ENCODE measurements around the gene ACSBG1. TPM values are rescaled to one million over a fixed set of nuclear protein-coding genes. Genes with fewer than 3 reads are reported as not detected.
"Not testable (repeated sequence)": the region's sequence is repeated elsewhere in the genome, so short reads cannot be mapped to it uniquely, and the experiment has no call there.

Gene ACSBG1
- total RNA-seq, 1 experiment from 2014 or later, result not detected

GRCh38 chr15:78167227-78167888, 67.0 kb downstream of the ACSBG1 start:
- no peak for DNase-seq (ENCODE audit: low spot score)

DNA sequence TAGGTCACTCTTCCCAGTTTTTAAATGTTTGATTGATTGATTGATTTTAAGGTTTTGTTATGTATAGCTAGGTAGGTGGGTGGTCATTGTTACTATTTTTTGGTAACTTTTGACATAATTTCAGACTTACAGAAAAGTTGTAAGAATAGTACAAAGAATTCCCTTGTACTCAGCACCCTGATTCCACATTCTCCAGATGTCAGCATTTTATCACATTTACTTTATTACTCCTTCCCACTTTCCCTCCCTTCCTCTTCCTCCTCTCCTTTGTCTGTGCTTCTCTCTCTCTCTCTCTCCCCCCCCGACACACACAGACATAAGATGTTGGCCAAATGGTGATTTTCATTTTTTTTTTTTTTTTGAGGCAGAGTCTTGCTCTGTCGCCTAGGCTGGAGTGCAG, 70.4 kb downstream of the ACSBG1 start:
- no peak for DNase-seq (ENCODE audit: low spot score)

GRCh38 chr15:78162038-78162437, 72.3 kb downstream of the ACSBG1 start:
- no peak for DNase-seq (ENCODE audit: low spot score)

DNA sequence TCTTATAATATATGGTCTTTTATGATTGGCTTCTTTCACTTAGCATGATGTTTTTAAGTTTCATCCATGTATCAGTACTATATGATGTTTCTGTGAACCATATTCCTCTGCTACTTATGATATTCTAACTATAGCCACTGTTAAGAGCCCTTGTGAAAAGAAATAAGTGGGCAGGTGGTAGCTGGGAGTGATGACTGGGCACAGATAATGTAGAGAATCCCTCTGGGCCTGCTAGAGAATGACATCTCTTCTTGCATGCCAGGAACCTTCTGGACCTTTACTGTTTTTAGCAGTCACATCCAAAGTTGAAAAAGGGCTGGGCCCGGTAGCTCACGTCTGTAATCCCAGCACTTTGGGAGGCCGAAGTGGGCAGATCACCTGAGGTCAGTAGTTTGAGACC, 75.0 kb downstream of the ACSBG1 start:
- no peak for DNase-seq (ENCODE audit: low spot score)

GRCh38 chr15:78157203-78157602, 77.2 kb downstream of the ACSBG1 start:
- DNase-seq (ENCODE audit: low spot score), result no peak

DNA sequence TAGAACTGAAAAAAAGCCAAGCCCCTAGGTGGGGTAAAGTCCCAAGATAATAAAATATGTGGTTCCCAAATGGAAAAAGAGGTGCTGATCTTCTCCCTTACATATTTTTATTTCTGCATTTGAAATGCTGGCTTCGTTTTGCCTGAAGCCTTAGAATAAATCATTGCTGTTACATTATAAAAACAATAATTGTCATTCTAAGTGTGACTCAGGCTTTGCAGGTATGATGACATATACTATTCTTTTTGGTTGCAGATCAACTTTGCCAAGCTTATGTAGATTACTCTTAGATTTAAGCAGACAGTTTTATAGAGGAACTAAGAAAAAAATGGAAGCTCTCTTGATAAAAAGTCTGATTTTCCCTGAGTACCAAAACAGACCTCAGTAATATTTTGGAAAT, 77.7 kb downstream of the ACSBG1 start:
- DNase-seq (ENCODE audit: low spot score), result peak; percentile 19

DNA sequence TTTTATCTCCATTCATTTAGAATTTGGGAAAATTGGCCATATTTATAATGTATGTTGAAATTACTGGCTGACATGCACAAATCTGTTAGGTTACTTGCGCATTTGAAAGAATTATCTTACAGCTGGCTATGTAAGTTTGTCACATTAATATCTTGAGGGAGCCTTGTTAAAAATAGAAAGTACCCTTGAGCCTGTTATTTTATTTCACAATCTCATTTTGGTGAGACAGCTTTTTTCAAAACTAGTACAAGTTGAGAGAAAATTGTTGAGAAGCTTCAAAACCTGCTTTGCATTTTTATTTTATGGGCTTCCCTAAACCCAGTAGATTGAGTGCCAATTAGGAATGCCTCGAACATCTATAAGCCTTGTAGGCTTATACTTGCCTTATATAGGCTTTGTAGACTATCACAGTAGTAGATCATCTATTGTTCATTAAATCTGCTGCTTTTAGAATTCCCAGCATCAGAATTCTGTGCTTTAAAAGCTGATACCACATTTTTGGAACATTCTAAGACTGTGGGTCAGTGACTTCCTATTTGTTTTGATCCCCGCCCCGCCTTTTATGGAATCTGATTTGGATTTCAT, 78.9 kb downstream of the ACSBG1 start:
- no peak for DNase-seq (ENCODE audit: low spot score)

- no peak for DNase-seq (ENCODE audit: low spot score)
These were observed 79.4 kb downstream of the ACSBG1 start for GRCh38 chr15:78154955-78155354.

DNA sequence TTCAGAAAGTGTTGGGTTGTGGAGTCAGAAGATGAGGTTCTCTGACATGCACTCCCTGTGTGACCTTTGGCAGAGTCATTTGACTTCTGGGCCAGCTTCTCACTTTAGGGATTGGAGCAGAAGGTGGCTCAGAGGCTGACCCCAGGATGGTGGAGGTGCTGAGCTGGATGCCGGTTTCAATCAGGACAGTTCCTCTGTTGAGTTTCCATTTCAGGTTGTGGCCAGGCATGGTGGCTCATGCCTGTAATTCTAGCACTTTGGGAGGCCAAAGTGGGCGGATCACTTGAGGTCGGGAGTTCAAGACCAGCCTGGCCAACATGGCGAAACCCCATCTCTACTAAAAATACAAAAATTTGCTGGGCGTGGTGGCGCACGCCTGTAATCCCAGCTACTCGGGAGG, 83.3 kb downstream of the ACSBG1 start:
- not testable (repeated sequence) for DNase-seq (ENCODE audit: low spot score)

GRCh38 chr15:78149805-78150751, 84.3 kb downstream of the ACSBG1 start:
- peak; percentile 19 for DNase-seq (ENCODE audit: low spot score)

DNA sequence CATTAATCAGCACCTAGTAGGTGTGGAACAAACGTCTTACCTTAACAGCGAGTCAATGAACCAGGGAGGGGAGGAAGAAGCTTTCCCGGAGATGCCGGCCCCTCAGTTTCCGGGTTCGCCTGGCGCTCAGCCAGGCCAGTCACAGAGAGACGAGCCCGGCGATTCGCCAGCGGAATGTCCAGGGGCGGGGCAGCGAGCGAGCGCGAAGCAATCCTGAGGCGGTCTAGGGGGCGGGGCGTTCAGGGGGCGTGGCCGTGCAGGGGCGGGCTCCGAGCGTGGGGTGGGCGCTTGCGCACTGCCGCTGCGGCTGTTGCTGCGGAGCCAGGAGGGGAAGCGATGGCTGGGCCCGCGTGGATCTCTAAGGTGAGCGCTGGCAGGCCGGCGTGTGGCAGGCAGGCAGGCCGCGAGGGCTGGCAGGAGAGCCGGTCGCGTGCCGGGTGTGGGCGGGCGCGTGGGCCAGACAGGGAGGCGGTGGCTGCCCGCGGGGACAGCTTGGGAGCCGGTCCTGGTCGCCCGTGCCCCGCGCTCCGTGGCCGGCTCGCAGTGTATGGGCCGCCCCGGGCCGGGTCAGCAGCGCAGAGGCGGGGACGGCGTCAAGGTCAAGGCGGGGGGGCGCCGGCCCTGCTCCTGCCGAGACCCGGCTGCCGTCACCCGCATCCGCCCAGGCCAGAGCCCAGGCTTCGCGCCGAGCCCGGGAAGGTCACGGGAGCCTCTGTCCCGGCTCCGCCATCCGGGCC, 85.1 kb downstream of the ACSBG1 start, which contains the start of gene IDH3A:
TSS of gene IDH3A (plus strand) at position 295 of the 737 bp plus-strand sequence. CDS start at position 337, 42 bp downstream.
- peak; percentile 86 for DNase-seq (ENCODE audit: low spot score)

- no peak for DNase-seq (ENCODE audit: low spot score)
These were observed 85.8 kb downstream of the ACSBG1 start for GRCh38 chr15:78148392-78149067.

DNA sequence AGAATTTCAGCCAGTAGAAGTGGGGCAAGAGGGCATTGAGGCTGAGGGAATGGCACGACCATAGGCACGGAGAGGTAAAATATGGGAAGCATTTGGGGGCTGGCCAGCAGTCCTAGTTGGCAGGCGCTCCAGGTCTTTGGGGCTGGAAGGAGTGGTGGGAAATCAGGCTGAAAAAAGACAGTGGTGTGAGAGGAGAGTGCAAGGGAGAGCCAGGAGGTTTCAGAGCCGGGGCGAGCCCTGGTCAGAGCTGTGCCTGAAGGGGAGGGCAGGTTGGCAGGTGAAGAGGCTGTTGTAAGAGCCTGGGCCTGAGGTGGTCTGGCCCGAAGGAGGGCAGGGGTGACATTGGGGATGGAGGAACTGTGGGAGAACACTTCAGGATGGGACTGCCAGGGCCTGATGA, 86.8 kb downstream of the ACSBG1 start:
- DNase-seq (ENCODE audit: low spot score), result no peak

- no peak for DNase-seq (ENCODE audit: low spot score)
These were observed 87.8 kb downstream of the ACSBG1 start for GRCh38 chr15:78146425-78147154.

- DNase-seq (ENCODE audit: low spot score), result no peak
These were observed 92.0 kb downstream of the ACSBG1 start for GRCh38 chr15:78142332-78142731.

- no peak for DNase-seq (ENCODE audit: low spot score)
These were observed 94.1 kb downstream of the ACSBG1 start for GRCh38 chr15:78140292-78140691.

- DNase-seq (ENCODE audit: low spot score), result no peak
These were observed 94.8 kb downstream of the ACSBG1 start for GRCh38 chr15:78139578-78139977.

- no peak for DNase-seq (ENCODE audit: low spot score)
These were observed 100.6 kb downstream of the ACSBG1 start for GRCh38 chr15:78133801-78134200.

- DNase-seq (ENCODE audit: low spot score), result peak; percentile 19
These were observed 102.9 kb downstream of the ACSBG1 start, which contains the start of gene CIB2 for GRCh38 chr15:78131295-78132061. TSS of gene CIB2 (minus strand) at chr15:78131445. CDS start at chr15:78131215, 230 bp downstream.

Data from A172 (cell line).